H1 (cell line): ENCODE data around the gene NSD2. TPM values are rescaled to one million over a fixed set of nuclear protein-coding genes. Genes with fewer than 3 reads are reported as not detected.

Source experiments
- CEBPB ChIP-seq: IDR thresholded peaks from 2 replicates; pipeline ENCODE4 v1.6.1; 2012; ENCODE audit warnings: low read depth, low read length
- GABPA ChIP-seq: IDR thresholded peaks from 2 replicates; pipeline ENCODE4 v1.6.1; 2011; ENCODE audit warnings: mild to moderate bottlenecking, low read length, moderate library complexity, borderline replicate concordance; ENCODE audit not compliant: insufficient read depth
- KDM4A ChIP-seq: IDR thresholded peaks from one replicate; pipeline ENCODE4 v1.7.1; 2012; ENCODE audit warnings: low read depth, mild to moderate bottlenecking, moderate library complexity, low read length, inconsistent platforms; ENCODE audit not compliant: severe bottlenecking
- POLR2AphosphoS5 ChIP-seq: IDR thresholded peaks from 2 replicates; pipeline ENCODE4 v1.6.1; 2011; ENCODE audit warnings: low read depth, low read length
- RAD21 ChIP-seq, 2 experiments: IDR thresholded peaks in 1 of 2; conservative IDR thresholded peaks in 1 of 2; 2 replicates each; pipeline ENCODE4 v1.6.1; 2011; ENCODE audit warnings: low read depth in 2 of 2, low read length in 2 of 2, improper control_type of control experiment in 1 of 2, inconsistent platforms in 1 of 2, mild to moderate bottlenecking in 1 of 2, moderate library complexity in 1 of 2
- RNF2 ChIP-seq: fragments of 200-900, 300-1000 bp; sonication (generic); IDR thresholded peaks from 2 replicates; pipeline ENCODE4 v1.7.1; 2016; ENCODE audit warnings: borderline replicate concordance, low read depth, mild to moderate bottlenecking, antibody characterized with exemption, low read length; ENCODE audit not compliant: poor library complexity, severe bottlenecking; ENCODE audit errors: missing control alignments
- RXRA ChIP-seq: IDR thresholded peaks from 2 replicates; pipeline ENCODE4 v1.6.1; 2011; ENCODE audit warnings: low read depth, mild to moderate bottlenecking, low read length, moderate library complexity; ENCODE audit not compliant: insufficient read depth
- SP4 ChIP-seq: IDR thresholded peaks from 2 replicates; pipeline ENCODE4 v1.6.1; 2012; ENCODE audit warnings: low read length, inconsistent platforms
- SRF ChIP-seq: IDR thresholded peaks from 2 replicates; pipeline ENCODE4 v1.6.1; 2011; ENCODE audit warnings: mild to moderate bottlenecking, low read depth, low read length, moderate library complexity
- TAF7 ChIP-seq: optimal IDR thresholded peaks from 2 replicates; pipeline ENCODE3; 2011; ENCODE audit warnings: low read depth, mild to moderate bottlenecking, inconsistent platforms, low read length, moderate library complexity, borderline replicate concordance
- YY1 ChIP-seq: IDR thresholded peaks from 2 replicates; pipeline ENCODE4 v1.6.1; 2011; ENCODE audit warnings: low read depth, mild to moderate bottlenecking, low read length
- polyA plus RNA-seq, 7 experiments: library from polyadenylated mRNA; depleted of rRNA in 3 of 7; stranded (reverse) in 5 of 7; unstranded in 2 of 7; fragments of >200 nt in 5 of 7; fragments of 200-250 nt in 2 of 7; gene quantifications; 1 replicate in 5 of 7; 2 replicates in 1 of 7; 4 replicates in 1 of 7; pipeline versions ENCODE4 v1.2.1 to v1.2.3, GENCODE V29; 2011 to 2013; ENCODE audit warnings: missing spikeins in 2 of 7, mixed read lengths in 2 of 7
- total RNA-seq: library from RNA; stranded (reverse); fragmentation: NEBNext Ultra II Directional; extraction: Animal tissue kit (Norgen Biotek cat#: 25700); gene quantifications from 2 replicates; pipeline ENCODE4 v1.2.1, GENCODE V29; 2021
- TF ChIP-seq, protein P1 (sequence below): IDR thresholded peaks from 2 replicates; pipeline ENCODE4 v1.6.1; 2011; ENCODE audit warnings: low read depth, mild to moderate bottlenecking, low read length; ENCODE audit not compliant: insufficient read depth
- TF ChIP-seq, protein P2 (sequence below), 3 experiments: IDR thresholded peaks; 1 replicate in 2 of 3; 2 replicates in 1 of 3; pipeline versions ENCODE4 v1.5.1 to v1.6.1; 2011; ENCODE audit warnings: low read length in 3 of 3, mild to moderate bottlenecking in 3 of 3, inconsistent platforms in 2 of 3, low read depth in 1 of 3, moderate library complexity in 1 of 3; ENCODE audit not compliant: insufficient read depth in 1 of 3; ENCODE audit errors: control extremely low read depth in 1 of 3

Gene NSD2
- total and polyA plus RNA-seq, 2 of the 8 experiments (the other 6 are each of a cell fraction or from before 2014, with no cell fraction given), result 26.7 to 129 TPM

DNA sequence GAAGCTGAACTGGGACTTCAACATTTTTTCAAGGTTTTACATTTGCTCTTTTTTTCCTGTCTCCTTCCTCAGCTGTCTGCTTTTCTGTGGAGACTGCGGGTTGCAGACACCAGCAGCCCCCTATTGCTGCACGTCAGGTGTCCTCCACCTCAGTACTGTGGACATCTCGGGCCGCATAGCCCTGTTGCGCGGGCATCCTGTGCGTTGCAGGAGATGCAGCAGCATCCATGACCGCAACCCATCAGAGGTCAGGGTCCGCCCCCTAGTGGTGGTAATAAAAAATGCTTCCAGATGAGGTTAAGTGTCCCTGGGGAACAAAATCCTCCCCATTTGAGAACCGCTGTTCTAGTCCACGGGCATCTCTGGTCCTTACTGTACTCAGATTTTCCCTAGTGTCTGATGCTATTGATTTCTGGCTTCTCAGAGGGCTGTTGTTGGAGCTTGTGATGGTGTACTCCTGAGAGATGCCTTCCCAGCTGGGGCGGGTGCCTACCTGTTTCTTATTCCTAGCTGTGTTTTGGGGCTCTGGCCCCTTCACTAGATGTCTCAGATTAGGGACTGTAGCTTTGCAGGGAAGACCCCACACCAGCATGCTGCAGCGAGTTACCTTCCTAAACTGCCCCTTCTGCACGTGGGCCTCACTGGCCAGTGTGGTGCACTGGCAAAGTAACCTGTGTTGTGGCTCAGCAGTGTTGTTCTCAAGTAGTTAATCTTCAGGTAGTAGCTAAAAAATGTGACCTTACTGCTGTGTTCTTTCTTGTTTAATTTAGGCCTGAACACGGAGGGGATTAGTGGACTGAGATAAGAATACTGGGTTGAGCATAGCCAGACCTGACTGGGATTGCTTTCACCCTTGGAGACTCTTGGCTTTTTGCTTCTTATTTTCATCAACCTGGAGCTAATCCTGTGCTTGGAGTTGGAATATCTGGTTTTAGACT is 28.2 kb downstream of the NSD2 start (continued):
- TF ChIP-seq, protein P1, sequence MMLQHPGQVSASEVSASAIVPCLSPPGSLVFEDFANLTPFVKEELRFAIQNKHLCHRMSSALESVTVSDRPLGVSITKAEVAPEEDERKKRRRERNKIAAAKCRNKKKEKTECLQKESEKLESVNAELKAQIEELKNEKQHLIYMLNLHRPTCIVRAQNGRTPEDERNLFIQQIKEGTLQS, result no peak
- TF ChIP-seq GABPA, result peak; percentile 69; the same call in 1 of the 2 replicates
- 0 out of 2 replicates have a peak, but pooled peaks have one; percentile 30 for TF ChIP-seq CEBPB
- TF ChIP-seq YY1, result peak; percentile 77
- no peak for TF ChIP-seq KDM4A
- TF ChIP-seq, protein P2, sequence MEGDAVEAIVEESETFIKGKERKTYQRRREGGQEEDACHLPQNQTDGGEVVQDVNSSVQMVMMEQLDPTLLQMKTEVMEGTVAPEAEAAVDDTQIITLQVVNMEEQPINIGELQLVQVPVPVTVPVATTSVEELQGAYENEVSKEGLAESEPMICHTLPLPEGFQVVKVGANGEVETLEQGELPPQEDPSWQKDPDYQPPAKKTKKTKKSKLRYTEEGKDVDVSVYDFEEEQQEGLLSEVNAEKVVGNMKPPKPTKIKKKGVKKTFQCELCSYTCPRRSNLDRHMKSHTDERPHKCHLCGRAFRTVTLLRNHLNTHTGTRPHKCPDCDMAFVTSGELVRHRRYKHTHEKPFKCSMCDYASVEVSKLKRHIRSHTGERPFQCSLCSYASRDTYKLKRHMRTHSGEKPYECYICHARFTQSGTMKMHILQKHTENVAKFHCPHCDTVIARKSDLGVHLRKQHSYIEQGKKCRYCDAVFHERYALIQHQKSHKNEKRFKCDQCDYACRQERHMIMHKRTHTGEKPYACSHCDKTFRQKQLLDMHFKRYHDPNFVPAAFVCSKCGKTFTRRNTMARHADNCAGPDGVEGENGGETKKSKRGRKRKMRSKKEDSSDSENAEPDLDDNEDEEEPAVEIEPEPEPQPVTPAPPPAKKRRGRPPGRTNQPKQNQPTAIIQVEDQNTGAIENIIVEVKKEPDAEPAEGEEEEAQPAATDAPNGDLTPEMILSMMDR (IDR thresholded peaks at IDR 0.05; ENCODE audit: control extremely low read depth in 1 of 3, insufficient read depth in 1 of 3, low read depth in 1 of 3, low read length in 3 of 3), result peak; percentile 73 to 87 (median 83)
- peak; percentile 88 to 92 for TF ChIP-seq RAD21 (IDR thresholded peaks at IDR 0.05 in 1 of 2, conservative IDR thresholded peaks at IDR 0.05 in 1 of 2; ENCODE audit: low read depth in 2 of 2, low read length in 2 of 2)
- no peak for TF ChIP-seq TAF7
- 0 out of 2 replicates have a peak, but pooled peaks have one; percentile 40 for TF ChIP-seq SRF
- TF ChIP-seq RNF2, result no peak
- no peak for TF ChIP-seq RXRA
- no peak; the same call in 1 of the 2 replicates for TF ChIP-seq POLR2AphosphoS5
- 0 out of 2 replicates have a peak, but pooled peaks have one; percentile 42 for TF ChIP-seq SP4
